ENCODE measurements around the gene CCDC93. TPM values are rescaled to one million over a fixed set of nuclear protein-coding genes. Genes with fewer than 3 reads are reported as not detected.

Gene CCDC93
- total RNA-seq, 1 experiment from 2014 or later: 34.7 TPM

- Mint-ChIP-seq H3K4me3 (ENCODE audit: unreplicated experiment) (no peak overlapping the region), H3K9me3 (ENCODE audit: unreplicated experiment) (no peaks in the 10 kb centered on the region), H3K27ac (ENCODE audit: unreplicated experiment) (no peak overlapping the region), H3K36me3 (ENCODE audit: insufficient read depth, unreplicated experiment) (peaks cover 22% of the 10 kb centered on the region), H3K4me1 (ENCODE audit: low read depth, unreplicated experiment) (peaks cover 7% of the 10 kb centered on the region), H3K27me3 (ENCODE audit: insufficient read depth, unreplicated experiment) (no peaks in the 10 kb centered on the region)
- H3K9me3 ChIP-seq: no peaks in the 10 kb centered on the region
- POLR2A ChIA-PET: no interaction called here
- no peaks in the 10 kb centered on the region for H3K27me3 ChIP-seq (replicated peaks; ENCODE audit: control insufficient read depth, insufficient read depth, low read length)
- no peak for DNase-seq
- TF ChIP-seq, protein P1, sequence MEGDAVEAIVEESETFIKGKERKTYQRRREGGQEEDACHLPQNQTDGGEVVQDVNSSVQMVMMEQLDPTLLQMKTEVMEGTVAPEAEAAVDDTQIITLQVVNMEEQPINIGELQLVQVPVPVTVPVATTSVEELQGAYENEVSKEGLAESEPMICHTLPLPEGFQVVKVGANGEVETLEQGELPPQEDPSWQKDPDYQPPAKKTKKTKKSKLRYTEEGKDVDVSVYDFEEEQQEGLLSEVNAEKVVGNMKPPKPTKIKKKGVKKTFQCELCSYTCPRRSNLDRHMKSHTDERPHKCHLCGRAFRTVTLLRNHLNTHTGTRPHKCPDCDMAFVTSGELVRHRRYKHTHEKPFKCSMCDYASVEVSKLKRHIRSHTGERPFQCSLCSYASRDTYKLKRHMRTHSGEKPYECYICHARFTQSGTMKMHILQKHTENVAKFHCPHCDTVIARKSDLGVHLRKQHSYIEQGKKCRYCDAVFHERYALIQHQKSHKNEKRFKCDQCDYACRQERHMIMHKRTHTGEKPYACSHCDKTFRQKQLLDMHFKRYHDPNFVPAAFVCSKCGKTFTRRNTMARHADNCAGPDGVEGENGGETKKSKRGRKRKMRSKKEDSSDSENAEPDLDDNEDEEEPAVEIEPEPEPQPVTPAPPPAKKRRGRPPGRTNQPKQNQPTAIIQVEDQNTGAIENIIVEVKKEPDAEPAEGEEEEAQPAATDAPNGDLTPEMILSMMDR (IDR thresholded peaks at IDR 0.05; ENCODE audit: insufficient read depth in 1 of 2, low read depth in 1 of 2, low read length in 1 of 2, severe bottlenecking in 1 of 2, unreplicated experiment in 1 of 2): no peak
- no peak overlapping the region for H3K4me3 ChIP-seq (ENCODE audit: low read depth, low read length)
- no TSS peak for BruUV-seq (replicated peaks)
- no peaks in the 10 kb centered on the region for H3K4me1 ChIP-seq
- CTCF ChIA-PET: no interaction called here
- intact Hi-C loops (cut with micrococcal nuclease; ENCODE audit: unreplicated experiment): no loop called here
- peaks cover 4% of the 10 kb centered on the region; the same call in 1 of the 2 replicates for H3K36me3 ChIP-seq (ENCODE audit: control insufficient read depth, insufficient read depth, low read length)
These were observed 7.0 kb downstream of the CCDC93 start for GRCh38 chr2:118006861-118007260.

GRCh38 chr2:118006326-118006725, 7.5 kb downstream of the CCDC93 start:
- H3K9me3 Mint-ChIP-seq (ENCODE audit: unreplicated experiment): no peaks in the 10 kb centered on the region
- no peak overlapping the region for H3K4me3 ChIP-seq (ENCODE audit: low read depth, low read length)
- peaks cover 7% of the 10 kb centered on the region for H3K4me1 Mint-ChIP-seq (ENCODE audit: low read depth, unreplicated experiment)
- POLR2A ChIA-PET: no interaction called here
- no peak for DNase-seq
- no peak overlapping the region for H3K4me3 Mint-ChIP-seq (ENCODE audit: unreplicated experiment)
- CTCF ChIA-PET: no interaction called here
- H3K36me3 Mint-ChIP-seq (ENCODE audit: insufficient read depth, unreplicated experiment): peaks cover 27% of the 10 kb centered on the region
- H3K27ac Mint-ChIP-seq (ENCODE audit: unreplicated experiment): no peak overlapping the region
- no TSS peak for BruUV-seq (replicated peaks)
- H3K27me3 ChIP-seq (replicated peaks; ENCODE audit: control insufficient read depth, insufficient read depth, low read length): no peaks in the 10 kb centered on the region
- no peaks in the 10 kb centered on the region for H3K4me1 ChIP-seq
- intact Hi-C loops (cut with micrococcal nuclease; ENCODE audit: unreplicated experiment): no loop called here
- H3K27me3 Mint-ChIP-seq (ENCODE audit: insufficient read depth, unreplicated experiment): no peaks in the 10 kb centered on the region
- no peaks in the 10 kb centered on the region for H3K9me3 ChIP-seq
- peaks cover 4% of the 10 kb centered on the region; the same call in 1 of the 2 replicates for H3K36me3 ChIP-seq (ENCODE audit: control insufficient read depth, insufficient read depth, low read length)
- TF ChIP-seq, protein P1 (IDR thresholded peaks at IDR 0.05; ENCODE audit: insufficient read depth in 1 of 2, low read depth in 1 of 2, low read length in 1 of 2, severe bottlenecking in 1 of 2, unreplicated experiment in 1 of 2): no peak

DNA sequence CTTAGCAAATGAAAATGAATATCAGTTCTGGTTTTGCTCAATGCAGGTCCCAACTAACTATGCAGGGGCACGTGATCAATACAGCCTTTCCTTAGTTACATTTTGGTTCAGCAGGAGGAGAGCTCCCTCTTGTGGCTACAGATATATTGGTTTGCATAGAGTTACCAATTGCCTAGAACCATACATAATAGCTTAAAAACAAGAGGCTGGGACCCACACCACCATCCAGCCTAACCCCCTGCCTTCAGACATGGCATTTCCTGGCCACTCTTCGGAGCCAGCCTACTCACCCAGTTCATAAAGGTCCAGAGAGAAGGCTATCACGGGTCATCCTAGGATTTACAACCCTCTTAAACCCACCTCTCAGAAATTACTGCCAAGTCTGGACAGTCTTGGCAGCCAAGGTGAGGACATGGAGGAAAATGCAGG, 10.5 kb downstream of the CCDC93 start:
- no peaks in the 10 kb centered on the region for H3K9me3 ChIP-seq
- Mint-ChIP-seq H3K9me3 (ENCODE audit: unreplicated experiment) (no peaks in the 10 kb centered on the region), H3K36me3 (ENCODE audit: insufficient read depth, unreplicated experiment) (peaks cover 40% of the 10 kb centered on the region), H3K4me3 (ENCODE audit: unreplicated experiment) (no peak overlapping the region), H3K4me1 (ENCODE audit: low read depth, unreplicated experiment) (no peaks in the 10 kb centered on the region), H3K27me3 (ENCODE audit: insufficient read depth, unreplicated experiment) (no peaks in the 10 kb centered on the region), H3K27ac (ENCODE audit: unreplicated experiment) (no peak overlapping the region)
- CTCF ChIA-PET: interaction anchor here (0.6 to 2.7 kb wide), 21 partner anchors 9 to 189 kb away, joined by 3 to 61 read pairs (median 4); partner anchors contain the start of genes CCDC93 and DDX18
- POLR2A ChIA-PET: interaction anchor here (0.9 kb wide), 1 partner anchor 75 kb away, joined by 3 read pairs; no protein-coding TSS in a partner anchor
- peak; percentile 45 to 79 for DNase-seq
- TF ChIP-seq, protein P1 (IDR thresholded peaks at IDR 0.05; ENCODE audit: insufficient read depth in 1 of 2, low read depth in 1 of 2, low read length in 1 of 2, severe bottlenecking in 1 of 2, unreplicated experiment in 1 of 2): peak; percentile 75 to 85
- no peak overlapping the region for H3K4me3 ChIP-seq (ENCODE audit: low read depth, low read length)
- intact Hi-C loops (cut with micrococcal nuclease; ENCODE audit: unreplicated experiment): loop anchor here (1.0 kb wide), 5 partner anchors 21 to 189 kb away; partner anchors contain the start of gene DDX18
- no peaks in the 10 kb centered on the region for H3K4me1 ChIP-seq
- no peaks in the 10 kb centered on the region for H3K27me3 ChIP-seq (replicated peaks; ENCODE audit: control insufficient read depth, insufficient read depth, low read length)
- no TSS peak for BruUV-seq (replicated peaks)
- H3K36me3 ChIP-seq (ENCODE audit: control insufficient read depth, insufficient read depth, low read length): peaks cover 7% of the 10 kb centered on the region; the same call in 1 of the 2 replicates
